Neural cell (in vitro differentiated cells): ENCODE measurements around the gene MRPL52. TPM values are rescaled to one million over a fixed set of nuclear protein-coding genes. Genes with fewer than 3 reads are reported as not detected.

ENCODE experiments used
- H2AFZ ChIP-seq: fragments of 200-600, 300-800 bp; sonication (generic), shearing (Covaris generic); 2 replicates; pipeline ENCODE4 v1.6.0; 2014; ENCODE audit warnings: low read depth, mild to moderate bottlenecking, antibody characterized with exemption, low read length, moderate library complexity
- H3F3A ChIP-seq: fragments of 200-600 bp; shearing (Covaris generic); 2 replicates; pipeline ENCODE4 v1.6.1; 2016; ENCODE audit warnings: mild to moderate bottlenecking, moderate library complexity, mixed read lengths, antibody characterized with exemption, low read length; ENCODE audit not compliant: insufficient read depth, poor library complexity, severe bottlenecking
- H3K27ac ChIP-seq: fragments of 200-600, 300-800 bp; sonication (generic), shearing (Covaris generic); 2 replicates; pipeline ENCODE4 v1.5.1; 2014; ENCODE audit warnings: mild to moderate bottlenecking, low read length, moderate library complexity
- H3K27me3 ChIP-seq: fragments of 300-800, 200-600 bp; sonication (generic), shearing (Covaris generic); 2 replicates; pipeline ENCODE4 v1.6.0; 2014; ENCODE audit warnings: mild to moderate bottlenecking, low read depth, low read length, moderate library complexity; ENCODE audit not compliant: insufficient read depth
- H3K36me3 ChIP-seq: fragments of 300-800, 200-600 bp; sonication (generic), shearing (Covaris generic); 2 replicates; pipeline ENCODE4 v1.5.1; 2014; ENCODE audit warnings: mild to moderate bottlenecking, antibody characterized with exemption, low read length, moderate library complexity; ENCODE audit not compliant: insufficient read depth
- H3K4me2 ChIP-seq: fragments of 300-800, 200-600 bp; sonication (generic), shearing (Covaris generic); 2 replicates; pipeline ENCODE4 v1.6.0; 2014; ENCODE audit warnings: mild to moderate bottlenecking, low read length
- H3K4me3 ChIP-seq: fragments of 300-800, 200-600 bp; sonication (generic), shearing (Covaris generic); 2 replicates; pipeline ENCODE4 v1.5.1; 2014; ENCODE audit warnings: mild to moderate bottlenecking, low read length, moderate library complexity
- H3K79me2 ChIP-seq: fragments of 200-600 bp; shearing (Covaris generic); replicated peaks from 2 replicates; pipeline ENCODE4 v1.6.0; 2014; ENCODE audit warnings: mild to moderate bottlenecking, low read length, moderate library complexity; ENCODE audit not compliant: insufficient read depth
- H3K9ac ChIP-seq: fragments of 300-800, 200-600 bp; sonication (generic), shearing (Covaris generic); 2 replicates; pipeline ENCODE4 v1.6.1; 2016; ENCODE audit warnings: mild to moderate bottlenecking, low read length, mixed read lengths
- H3K9me2 ChIP-seq: fragments of 200-600 bp; shearing (Covaris generic); 2 replicates; pipeline ENCODE4 v1.6.1; 2016; ENCODE audit warnings: mild to moderate bottlenecking, low read length, mixed read lengths; ENCODE audit not compliant: insufficient read depth
- H3K9me3 ChIP-seq: fragments of 200-600, 300-800 bp; sonication (generic), shearing (Covaris generic); 2 replicates; pipeline ENCODE4 v1.6.1; 2016; ENCODE audit warnings: mild to moderate bottlenecking, mixed run types, low read length, moderate library complexity, mixed read lengths
- H4K20me1 ChIP-seq: fragments of 200-600 bp; shearing (Covaris generic); 2 replicates; pipeline ENCODE4 v1.6.1; 2016; ENCODE audit warnings: mild to moderate bottlenecking, mixed run types; ENCODE audit not compliant: insufficient read depth
- EP300 ChIP-seq: fragments of 450-650 bp; conservative IDR thresholded peaks from 2 replicates; pipeline ENCODE4 v1.6.1; 2014; ENCODE audit warnings: antibody characterized with exemption, mild to moderate bottlenecking, moderate library complexity; ENCODE audit not compliant: poor library complexity, severe bottlenecking
- EZH2 ChIP-seq: fragments of 200-600, 300-800 bp; shearing (Covaris generic), sonication (generic); IDR thresholded peaks from 2 replicates; pipeline ENCODE4 v1.6.1; 2014; ENCODE audit warnings: antibody characterized with exemption, low read length, borderline replicate concordance, mild to moderate bottlenecking; ENCODE audit not compliant: insufficient read depth, poor library complexity, severe bottlenecking
- MXI1 ChIP-seq: fragments of 450-650 bp; conservative IDR thresholded peaks from 2 replicates; pipeline ENCODE4 v1.6.1; 2014; ENCODE audit warnings: antibody characterized with exemption, mild to moderate bottlenecking; ENCODE audit not compliant: poor library complexity, severe bottlenecking
- POLR2AphosphoS5 ChIP-seq: IDR thresholded peaks from 2 replicates; pipeline ENCODE4 v1.6.1; 2012
- RAD21 ChIP-seq: fragments of 450-650 bp; conservative IDR thresholded peaks from 2 replicates; pipeline ENCODE4 v1.6.1; 2014; ENCODE audit warnings: antibody characterized with exemption, mild to moderate bottlenecking, moderate library complexity
- SMC3 ChIP-seq: fragments of 450-650 bp; conservative IDR thresholded peaks from 2 replicates; pipeline ENCODE4 v1.6.1; 2014; ENCODE audit warnings: antibody characterized with exemption, mild to moderate bottlenecking, moderate library complexity; ENCODE audit not compliant: poor library complexity
- TAF1 ChIP-seq: IDR thresholded peaks from 2 replicates; pipeline ENCODE4 v1.6.1; 2012; ENCODE audit warnings: low read depth
- polyA plus RNA-seq: library from polyadenylated mRNA; depleted of rRNA; stranded (reverse); fragments of >200 nt; gene quantifications from 2 replicates; pipeline ENCODE4 v1.2.3, GENCODE V29; 2014
- TF ChIP-seq, protein P1 (sequence below): IDR thresholded peaks from 2 replicates; pipeline ENCODE4 v1.6.1; 2012; ENCODE audit warnings: borderline replicate concordance
- TF ChIP-seq, protein P2 (sequence below): fragments of 450-650 bp; IDR thresholded peaks from 2 replicates; pipeline ENCODE4 v1.5.1; 2014; ENCODE audit warnings: antibody characterized with exemption, mild to moderate bottlenecking, moderate library complexity; ENCODE audit not compliant: poor library complexity, severe bottlenecking

Gene MRPL52
- polyA plus RNA-seq, 1 donor from 2014 or later = 161 TPM

DNA sequence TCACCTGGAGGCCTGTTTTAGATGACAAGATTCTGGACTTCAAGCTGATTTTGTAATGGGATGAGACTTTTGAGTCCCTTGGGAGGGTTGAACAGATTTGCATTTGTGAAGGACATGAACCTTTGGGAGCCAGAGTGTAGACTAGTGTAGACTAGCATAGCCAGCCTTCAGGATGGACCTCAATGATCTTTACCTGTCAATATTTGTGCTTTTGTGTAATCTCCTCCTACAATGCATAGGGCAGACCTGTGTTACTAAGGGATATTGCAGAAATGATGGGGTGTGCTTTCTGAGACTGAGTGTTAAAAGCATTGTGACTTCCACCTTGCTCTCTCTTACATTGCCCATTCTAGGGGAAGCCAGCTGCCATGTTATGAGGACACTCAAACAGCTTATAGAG, 32.0 kb downstream of the MRPL52 start:
- Histone ChIP-seq H3K9me3 (no peaks in the 10 kb centered on the region), H3K9me2 (no peaks in the 10 kb centered on the region), H3K4me2 (no peak overlapping the region), H3F3A (no peaks in the 10 kb centered on the region), H3K36me3 (no peaks in the 10 kb centered on the region), H3K9ac (no peak overlapping the region), H2AFZ (no peak overlapping the region), H4K20me1 (no peaks in the 10 kb centered on the region), H3K27me3 (no peaks in the 10 kb centered on the region), H3K27ac (no peak overlapping the region), H3K4me3 (no peak overlapping the region), H3K79me2 (no peaks in the 10 kb centered on the region)
- TF ChIP-seq, protein P1, sequence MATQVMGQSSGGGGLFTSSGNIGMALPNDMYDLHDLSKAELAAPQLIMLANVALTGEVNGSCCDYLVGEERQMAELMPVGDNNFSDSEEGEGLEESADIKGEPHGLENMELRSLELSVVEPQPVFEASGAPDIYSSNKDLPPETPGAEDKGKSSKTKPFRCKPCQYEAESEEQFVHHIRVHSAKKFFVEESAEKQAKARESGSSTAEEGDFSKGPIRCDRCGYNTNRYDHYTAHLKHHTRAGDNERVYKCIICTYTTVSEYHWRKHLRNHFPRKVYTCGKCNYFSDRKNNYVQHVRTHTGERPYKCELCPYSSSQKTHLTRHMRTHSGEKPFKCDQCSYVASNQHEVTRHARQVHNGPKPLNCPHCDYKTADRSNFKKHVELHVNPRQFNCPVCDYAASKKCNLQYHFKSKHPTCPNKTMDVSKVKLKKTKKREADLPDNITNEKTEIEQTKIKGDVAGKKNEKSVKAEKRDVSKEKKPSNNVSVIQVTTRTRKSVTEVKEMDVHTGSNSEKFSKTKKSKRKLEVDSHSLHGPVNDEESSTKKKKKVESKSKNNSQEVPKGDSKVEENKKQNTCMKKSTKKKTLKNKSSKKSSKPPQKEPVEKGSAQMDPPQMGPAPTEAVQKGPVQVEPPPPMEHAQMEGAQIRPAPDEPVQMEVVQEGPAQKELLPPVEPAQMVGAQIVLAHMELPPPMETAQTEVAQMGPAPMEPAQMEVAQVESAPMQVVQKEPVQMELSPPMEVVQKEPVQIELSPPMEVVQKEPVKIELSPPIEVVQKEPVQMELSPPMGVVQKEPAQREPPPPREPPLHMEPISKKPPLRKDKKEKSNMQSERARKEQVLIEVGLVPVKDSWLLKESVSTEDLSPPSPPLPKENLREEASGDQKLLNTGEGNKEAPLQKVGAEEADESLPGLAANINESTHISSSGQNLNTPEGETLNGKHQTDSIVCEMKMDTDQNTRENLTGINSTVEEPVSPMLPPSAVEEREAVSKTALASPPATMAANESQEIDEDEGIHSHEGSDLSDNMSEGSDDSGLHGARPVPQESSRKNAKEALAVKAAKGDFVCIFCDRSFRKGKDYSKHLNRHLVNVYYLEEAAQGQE = no peak
- TF ChIP-seq MXI1 = no peak
- no peak for TF ChIP-seq EP300
- TF ChIP-seq TAF1 = no peak
- no peak for TF ChIP-seq SMC3
- TF ChIP-seq EZH2 = no peak
- no peak for TF ChIP-seq RAD21
- TF ChIP-seq, protein P2, sequence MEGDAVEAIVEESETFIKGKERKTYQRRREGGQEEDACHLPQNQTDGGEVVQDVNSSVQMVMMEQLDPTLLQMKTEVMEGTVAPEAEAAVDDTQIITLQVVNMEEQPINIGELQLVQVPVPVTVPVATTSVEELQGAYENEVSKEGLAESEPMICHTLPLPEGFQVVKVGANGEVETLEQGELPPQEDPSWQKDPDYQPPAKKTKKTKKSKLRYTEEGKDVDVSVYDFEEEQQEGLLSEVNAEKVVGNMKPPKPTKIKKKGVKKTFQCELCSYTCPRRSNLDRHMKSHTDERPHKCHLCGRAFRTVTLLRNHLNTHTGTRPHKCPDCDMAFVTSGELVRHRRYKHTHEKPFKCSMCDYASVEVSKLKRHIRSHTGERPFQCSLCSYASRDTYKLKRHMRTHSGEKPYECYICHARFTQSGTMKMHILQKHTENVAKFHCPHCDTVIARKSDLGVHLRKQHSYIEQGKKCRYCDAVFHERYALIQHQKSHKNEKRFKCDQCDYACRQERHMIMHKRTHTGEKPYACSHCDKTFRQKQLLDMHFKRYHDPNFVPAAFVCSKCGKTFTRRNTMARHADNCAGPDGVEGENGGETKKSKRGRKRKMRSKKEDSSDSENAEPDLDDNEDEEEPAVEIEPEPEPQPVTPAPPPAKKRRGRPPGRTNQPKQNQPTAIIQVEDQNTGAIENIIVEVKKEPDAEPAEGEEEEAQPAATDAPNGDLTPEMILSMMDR = no peak
- no peak for TF ChIP-seq POLR2AphosphoS5

DNA sequence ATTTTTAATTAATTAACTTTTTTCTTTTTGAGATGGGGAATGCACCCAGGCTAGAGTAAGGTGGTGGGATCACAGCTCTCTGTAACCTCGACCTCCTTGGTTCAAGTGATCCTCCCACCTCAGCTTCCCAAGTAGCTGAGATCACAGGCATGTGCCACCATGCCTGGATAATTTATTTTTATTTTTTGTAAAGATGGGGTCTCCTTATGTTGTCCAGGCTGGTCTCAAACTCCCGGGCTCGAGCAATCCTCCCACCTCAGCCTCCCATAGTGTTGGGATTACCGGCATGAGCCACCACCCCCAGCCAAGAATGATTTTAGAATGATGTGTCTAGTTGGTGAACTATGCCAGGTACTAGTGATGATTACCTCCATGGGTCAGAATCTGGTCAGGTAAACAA, 35.3 kb downstream of the MRPL52 start:
- Histone ChIP-seq H3K36me3 (no peaks in the 10 kb centered on the region), H3K9me3 (no peaks in the 10 kb centered on the region), H2AFZ (no peak overlapping the region), H3K9ac (no peak overlapping the region), H3K9me2 (no peaks in the 10 kb centered on the region), H3F3A (no peaks in the 10 kb centered on the region), H4K20me1 (no peaks in the 10 kb centered on the region), H3K79me2 (no peaks in the 10 kb centered on the region), H3K27ac (no peak overlapping the region), H3K4me2 (no peak overlapping the region), H3K4me3 (no peak overlapping the region), H3K27me3 (no peaks in the 10 kb centered on the region)
- TF ChIP-seq, protein P2 = no peak
- TF ChIP-seq EP300 = no peak
- TF ChIP-seq, protein P1 = no peak
- TF ChIP-seq POLR2AphosphoS5 = no peak
- no peak for TF ChIP-seq TAF1
- no peak for TF ChIP-seq EZH2
- no peak for TF ChIP-seq MXI1
- TF ChIP-seq SMC3 = no peak
- no peak for TF ChIP-seq RAD21
